AG09309 (cell line): ENCODE data around the gene RANBP3.

Experiments
- DNase-seq: peaks from one replicate; pipeline ENCODE4 v3.0.0-alpha.2; 2010; ENCODE audit warnings: low read depth
- H3K4me3 ChIP-seq: 2 replicates; pipeline ENCODE4 v1.5.1; 2011; ENCODE audit warnings: mild to moderate bottlenecking, low read depth, low read length, moderate library complexity; ENCODE audit not compliant: control insufficient read depth
- TF ChIP-seq, protein P1 (sequence below): IDR thresholded peaks from 2 replicates; pipeline ENCODE4 v1.5.1; 2011; ENCODE audit warnings: mild to moderate bottlenecking, low read depth, low read length, inconsistent platforms; ENCODE audit not compliant: insufficient read depth, control insufficient read depth; ENCODE audit errors: missing control alignments

RANBP3 gene

GRCh38 chr19:5899728-5900526 is 78.0 kb downstream of the RANBP3 start:
- H3K4me3 ChIP-seq = no peak overlapping the region
- no peak for DNase-seq
- TF ChIP-seq, protein P1, sequence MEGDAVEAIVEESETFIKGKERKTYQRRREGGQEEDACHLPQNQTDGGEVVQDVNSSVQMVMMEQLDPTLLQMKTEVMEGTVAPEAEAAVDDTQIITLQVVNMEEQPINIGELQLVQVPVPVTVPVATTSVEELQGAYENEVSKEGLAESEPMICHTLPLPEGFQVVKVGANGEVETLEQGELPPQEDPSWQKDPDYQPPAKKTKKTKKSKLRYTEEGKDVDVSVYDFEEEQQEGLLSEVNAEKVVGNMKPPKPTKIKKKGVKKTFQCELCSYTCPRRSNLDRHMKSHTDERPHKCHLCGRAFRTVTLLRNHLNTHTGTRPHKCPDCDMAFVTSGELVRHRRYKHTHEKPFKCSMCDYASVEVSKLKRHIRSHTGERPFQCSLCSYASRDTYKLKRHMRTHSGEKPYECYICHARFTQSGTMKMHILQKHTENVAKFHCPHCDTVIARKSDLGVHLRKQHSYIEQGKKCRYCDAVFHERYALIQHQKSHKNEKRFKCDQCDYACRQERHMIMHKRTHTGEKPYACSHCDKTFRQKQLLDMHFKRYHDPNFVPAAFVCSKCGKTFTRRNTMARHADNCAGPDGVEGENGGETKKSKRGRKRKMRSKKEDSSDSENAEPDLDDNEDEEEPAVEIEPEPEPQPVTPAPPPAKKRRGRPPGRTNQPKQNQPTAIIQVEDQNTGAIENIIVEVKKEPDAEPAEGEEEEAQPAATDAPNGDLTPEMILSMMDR = no peak

GRCh38 chr19:5897189-5897969 is 80.6 kb downstream of the RANBP3 start:
- DNase-seq = no peak
- no peak overlapping the region for H3K4me3 ChIP-seq
- TF ChIP-seq, protein P1 = no peak

DNA sequence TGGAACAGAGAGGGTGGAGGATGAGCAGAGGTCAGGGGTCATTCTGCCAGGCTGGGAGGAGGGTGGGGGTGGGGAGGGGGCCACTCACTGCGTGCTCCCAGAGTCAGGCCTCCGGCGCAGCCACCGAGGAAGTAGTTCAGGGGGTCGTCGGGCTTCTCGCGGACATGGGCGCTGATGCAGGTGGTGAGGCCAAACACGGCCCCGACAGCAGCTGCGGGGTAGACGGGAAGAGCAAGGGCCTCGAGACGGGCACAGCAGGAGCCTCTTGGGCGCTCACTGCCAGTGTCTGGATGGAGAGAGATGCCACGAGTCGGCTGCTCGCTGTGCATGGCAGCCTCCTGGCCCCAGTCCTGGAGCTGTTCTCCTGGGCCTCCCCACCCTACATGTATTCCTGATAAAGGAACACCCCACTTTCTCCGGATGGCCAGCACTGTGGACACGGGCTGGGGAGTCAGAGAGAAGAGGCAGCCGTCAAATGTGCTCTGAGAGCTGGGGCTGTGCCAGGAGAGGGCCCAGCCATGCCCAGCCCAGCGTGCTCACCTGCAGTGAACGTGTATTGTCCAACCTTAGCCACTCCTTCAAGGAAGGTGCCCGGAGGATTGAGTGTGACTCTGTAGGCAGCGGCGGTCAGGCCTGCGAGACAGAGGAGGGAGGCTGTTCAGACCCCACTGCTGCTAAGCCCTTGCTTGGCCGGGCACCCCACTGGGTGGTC is 81.4 kb downstream of the RANBP3 start:
- no peak for DNase-seq
- TF ChIP-seq, protein P1 = no peak
- H3K4me3 ChIP-seq = no peak overlapping the region

GRCh38 chr19:5895890-5896289 is 82.0 kb downstream of the RANBP3 start:
- no peak for DNase-seq
- no peak overlapping the region for H3K4me3 ChIP-seq
- TF ChIP-seq, protein P1 = no peak

- DNase-seq = no peak
- TF ChIP-seq, protein P1 = no peak
- H3K4me3 ChIP-seq = no peak overlapping the region
These were observed 82.5 kb downstream of the RANBP3 start for GRCh38 chr19:5895409-5895808.

DNA sequence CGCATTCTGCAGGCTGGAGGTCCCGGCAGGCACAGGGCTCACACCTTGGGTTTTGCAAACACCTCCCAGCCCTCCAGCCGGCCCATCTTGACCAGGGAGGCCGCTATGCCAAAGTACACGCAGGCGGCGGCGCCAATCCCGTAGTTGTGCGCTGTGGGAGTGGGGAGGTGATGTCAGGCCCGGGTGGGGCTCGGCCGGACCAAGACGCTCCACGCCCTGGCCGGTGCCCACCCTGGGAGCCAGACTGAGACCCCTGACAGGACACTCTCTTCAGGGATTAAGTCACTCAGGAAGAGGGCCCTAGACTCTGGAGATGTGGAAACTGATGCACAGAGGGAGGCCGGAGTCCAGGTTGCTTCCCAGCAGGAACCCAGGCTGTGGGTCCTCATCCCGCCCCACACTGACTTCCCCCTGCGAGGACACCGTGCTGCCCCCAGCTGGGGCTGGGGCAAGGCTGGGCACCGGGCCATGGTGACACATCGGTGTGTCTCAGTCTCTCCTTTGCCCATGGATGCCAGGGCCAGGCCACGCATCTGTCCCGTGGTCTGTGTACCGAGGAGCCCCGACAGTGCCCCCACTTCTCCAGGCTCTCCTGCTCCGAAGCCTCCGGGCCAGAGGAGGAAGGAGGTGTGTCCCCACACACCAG is 83.1 kb downstream of the RANBP3 start:
- no peak for DNase-seq
- no peak overlapping the region for H3K4me3 ChIP-seq
- TF ChIP-seq, protein P1 = no peak
